Measurements from ENCODE around the gene DDX10.
"Not testable (repeated sequence)": the region's sequence is repeated elsewhere in the genome, so short reads cannot be mapped to it uniquely, and the experiment has no call there.

Gene DDX10

DNA sequence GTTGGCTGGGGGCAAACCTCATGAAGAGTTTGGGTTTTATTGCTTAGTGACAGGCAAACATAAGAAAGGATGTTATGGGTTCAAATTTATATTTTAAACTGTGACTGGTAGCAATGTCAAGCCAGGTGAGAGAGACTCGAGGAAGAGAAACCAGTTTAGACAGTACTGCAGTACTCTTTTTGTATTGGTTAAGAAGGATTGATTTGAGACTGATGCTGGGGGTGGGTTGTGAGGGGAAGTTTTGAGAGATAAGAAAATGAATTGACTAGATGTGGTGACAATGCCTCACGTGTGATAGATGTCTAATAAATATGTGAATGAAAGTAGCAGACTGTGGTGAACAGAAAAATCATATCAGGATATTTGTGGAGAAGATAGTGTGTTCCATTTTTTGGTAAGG is 142.4 kb downstream of the DDX10 start:
- TF ChIP-seq CTCF (IDR thresholded peaks at IDR 0.05), result no peak
- H3K4me3 ChIP-seq, result no peak overlapping the region
- H3K9me3 ChIP-seq, result no peaks in the 10 kb centered on the region
- intact Hi-C loops (cut with DNase I; ENCODE audit: low total_unique reads), result no loop called here
- peaks cover 0 to 3% (median 0%) of the 10 kb centered on the region in 3 donors for H3K36me3 ChIP-seq
- H3K27ac ChIP-seq, result no peak overlapping the region
- no peak for DNase-seq
- no peaks in the 10 kb centered on the region for H3K27me3 ChIP-seq
- peaks cover 0 to 19% (median 5%) of the 10 kb centered on the region in 4 donors for H3K4me1 ChIP-seq

DNA sequence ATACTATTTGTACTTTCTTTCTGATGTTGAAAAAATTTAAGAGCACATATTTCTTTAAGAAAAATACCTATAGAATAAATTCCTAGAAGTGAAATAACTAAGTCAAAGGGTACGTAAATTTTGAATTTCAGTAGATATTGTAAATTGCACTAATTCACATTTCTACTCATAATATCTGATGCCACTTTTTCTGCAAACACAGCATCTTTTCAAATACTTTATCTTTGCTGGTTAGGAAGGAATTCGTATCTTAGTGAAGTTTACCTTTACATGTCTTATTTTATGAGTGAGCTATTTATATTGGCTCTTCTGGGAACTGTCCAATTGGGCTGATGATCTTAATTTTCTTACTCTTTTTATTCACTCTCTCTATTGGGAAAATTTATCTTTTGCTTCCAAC is 148.2 kb downstream of the DDX10 start:
- no peak overlapping the region for H3K27ac ChIP-seq
- H3K9me3 ChIP-seq, result no peaks in the 10 kb centered on the region
- DNase-seq, result no peak
- H3K36me3 ChIP-seq, result peaks cover 0 to 3% (median 0%) of the 10 kb centered on the region in 3 donors
- intact Hi-C loops (cut with DNase I; ENCODE audit: low total_unique reads), result no loop called here
- H3K4me3 ChIP-seq, result no peak overlapping the region
- no peak for TF ChIP-seq CTCF (IDR thresholded peaks at IDR 0.05)
- H3K27me3 ChIP-seq, result no peaks in the 10 kb centered on the region
- no peaks in the 10 kb centered on the region for H3K4me1 ChIP-seq

- Histone ChIP-seq H3K27me3 (no peaks in the 10 kb centered on the region), H3K9me3 (no peaks in the 10 kb centered on the region), H3K4me3 (no peak overlapping the region), H3K27ac (no peak overlapping the region), H3K36me3 (no peaks in the 10 kb centered on the region), H3K4me1 (no peaks in the 10 kb centered on the region)
- no peak for TF ChIP-seq CTCF (IDR thresholded peaks at IDR 0.05)
- intact Hi-C loops (cut with DNase I; ENCODE audit: low total_unique reads), result no loop called here
- DNase-seq, result no peak
Measured at GRCh38 chr11:108817976-108818375, 153.1 kb downstream of the DDX10 start.

GRCh38 chr11:108818971-108819370 is 154.1 kb downstream of the DDX10 start:
- Histone ChIP-seq H3K36me3 (no peaks in the 10 kb centered on the region), H3K9me3 (no peaks in the 10 kb centered on the region), H3K4me1 (peaks cover 0 to 2% (median 0%) of the 10 kb centered on the region in 4 donors), H3K4me3 (no peak overlapping the region), H3K27me3 (no peaks in the 10 kb centered on the region), H3K27ac (no peak overlapping the region)
- no peak for DNase-seq
- TF ChIP-seq CTCF (IDR thresholded peaks at IDR 0.05), result no peak
- intact Hi-C loops (cut with DNase I; ENCODE audit: low total_unique reads), result no loop called here

DNA sequence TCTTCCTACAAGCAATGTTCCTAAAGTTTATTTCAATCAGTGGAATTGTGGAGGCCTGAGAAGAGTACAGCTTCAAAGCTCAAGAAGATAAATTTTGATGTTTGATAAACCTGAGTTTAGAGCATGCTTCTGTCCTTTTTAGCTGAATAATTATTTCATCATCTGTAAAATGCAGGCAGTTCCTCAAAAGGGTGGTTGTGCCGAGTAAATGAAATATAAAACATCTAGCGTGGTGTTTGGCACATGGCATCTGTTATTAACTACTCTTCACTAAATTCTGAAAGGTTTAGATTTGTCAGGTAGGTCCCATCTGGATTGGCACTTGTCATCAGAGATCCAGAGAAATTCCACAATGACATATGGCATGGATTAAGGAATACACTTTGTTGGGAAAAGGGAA is 155.1 kb downstream of the DDX10 start:
- no peak for DNase-seq
- no peak for TF ChIP-seq CTCF (IDR thresholded peaks at IDR 0.05)
- Histone ChIP-seq H3K27ac (no peak overlapping the region), H3K4me3 (no peak overlapping the region), H3K4me1 (peaks cover 0 to 5% (median 0%) of the 10 kb centered on the region in 4 donors), H3K36me3 (no peaks in the 10 kb centered on the region), H3K27me3 (no peaks in the 10 kb centered on the region), H3K9me3 (no peaks in the 10 kb centered on the region)
- intact Hi-C loops (cut with DNase I; ENCODE audit: low total_unique reads), result no loop called here

- H3K27ac ChIP-seq; DNase-seq; H3K27me3 ChIP-seq; H3K36me3 ChIP-seq; intact Hi-C loops (cut with DNase I; ENCODE audit: low total_unique reads); H3K9me3 ChIP-seq; H3K4me3 ChIP-seq: not testable (repeated sequence)
- H3K4me1 ChIP-seq, result peaks cover 0 to 11% (median 0%) of the 10 kb centered on the region in 4 donors
Measured at GRCh38 chr11:108823960-108824359, 159.1 kb downstream of the DDX10 start.
